GM23248 (cell line): ENCODE measurements around the gene GABBR2.

Experiments used
- EZH2 ChIP-seq: fragments of 200-600 bp; sonication (generic); IDR thresholded peaks from 2 replicates; pipeline ENCODE4 v1.6.1; 2018; ENCODE audit warnings: antibody characterized with exemption, mild to moderate bottlenecking; ENCODE audit not compliant: insufficient read depth, poor library complexity, severe bottlenecking
- EZH2phosphoT487 ChIP-seq: fragments of 200-600 bp; sonication (generic); IDR thresholded peaks from 2 replicates; pipeline ENCODE4 v1.6.1; 2018; ENCODE audit warnings: antibody characterized with exemption, moderate library complexity, mild to moderate bottlenecking, low read depth; ENCODE audit not compliant: insufficient read depth

GRCh38 chr9:98378206-98378780 is 330.4 kb downstream of the GABBR2 start:
- TF ChIP-seq EZH2 = no peak
- no peak for TF ChIP-seq EZH2phosphoT487
